ELF-1 (cell line): ENCODE results near the gene MOGAT3.
A peak's percentile ranks its signal among the peaks of the same experiment; 100 is the strongest.

Experiments
- DNase-seq: peaks from one replicate; pipeline ENCODE4 v3.0.0-alpha.2; 2016; ENCODE audit warnings: low read depth, low spot score

Gene MOGAT3

GRCh38 chr7:101200862-101201599 lies at the start of gene MOGAT3:
TSS of gene MOGAT3 (minus strand) at chr7:101201036. CDS start at chr7:101200854, 182 bp downstream.
- peak; percentile 30 for DNase-seq

DNA sequence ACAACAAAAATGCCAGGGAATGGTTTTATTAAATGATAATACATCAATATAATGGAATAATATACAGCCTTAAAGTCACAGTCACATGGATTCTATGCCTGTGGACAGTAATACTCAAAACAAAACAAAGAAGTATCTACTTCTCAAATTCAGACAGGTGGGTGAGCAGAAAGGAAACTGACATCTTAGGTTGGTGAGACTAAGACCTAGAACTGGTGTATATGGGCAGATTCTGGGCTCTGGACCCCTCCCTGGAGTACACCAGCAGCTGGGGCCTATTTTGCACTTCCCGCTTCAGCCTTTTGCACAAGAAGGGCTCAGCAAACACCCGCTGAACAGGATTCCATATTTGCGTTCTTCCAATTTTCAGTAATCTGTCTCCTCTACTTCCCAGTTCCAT lies 49.5 kb upstream of the MOGAT3 start:
- no peak for DNase-seq

DNA sequence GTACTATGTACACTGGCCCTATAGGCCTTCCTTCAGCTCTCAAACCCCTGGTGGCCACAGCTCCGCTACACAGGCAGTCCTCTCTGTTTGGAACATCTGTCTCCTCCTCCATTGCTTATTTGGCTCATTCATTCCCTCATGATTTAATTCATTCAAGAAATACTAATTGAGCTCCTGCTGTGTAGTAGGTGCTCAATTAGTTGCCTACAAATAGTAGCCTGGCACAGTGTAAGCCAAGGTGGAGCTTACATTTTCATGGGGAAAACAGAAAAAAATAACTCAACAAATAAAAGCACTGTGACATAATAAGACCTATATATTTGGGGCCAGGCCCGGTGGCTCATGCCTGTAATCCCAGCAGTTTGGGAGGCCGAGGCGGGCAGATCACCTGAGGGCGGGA lies 47.4 kb upstream of the MOGAT3 start:
- no peak for DNase-seq

GRCh38 chr7:101245147-101245668 lies 44.4 kb upstream of the MOGAT3 start:
- DNase-seq = no peak

- peak; percentile 98 for DNase-seq
Observed at GRCh38 chr7:101244375-101245146, 43.7 kb upstream of the MOGAT3 start, which contains the start of gene FIS1. TSS of gene FIS1 (minus strand) at chr7:101245081. CDS start at chr7:101245004, 77 bp downstream.

DNA sequence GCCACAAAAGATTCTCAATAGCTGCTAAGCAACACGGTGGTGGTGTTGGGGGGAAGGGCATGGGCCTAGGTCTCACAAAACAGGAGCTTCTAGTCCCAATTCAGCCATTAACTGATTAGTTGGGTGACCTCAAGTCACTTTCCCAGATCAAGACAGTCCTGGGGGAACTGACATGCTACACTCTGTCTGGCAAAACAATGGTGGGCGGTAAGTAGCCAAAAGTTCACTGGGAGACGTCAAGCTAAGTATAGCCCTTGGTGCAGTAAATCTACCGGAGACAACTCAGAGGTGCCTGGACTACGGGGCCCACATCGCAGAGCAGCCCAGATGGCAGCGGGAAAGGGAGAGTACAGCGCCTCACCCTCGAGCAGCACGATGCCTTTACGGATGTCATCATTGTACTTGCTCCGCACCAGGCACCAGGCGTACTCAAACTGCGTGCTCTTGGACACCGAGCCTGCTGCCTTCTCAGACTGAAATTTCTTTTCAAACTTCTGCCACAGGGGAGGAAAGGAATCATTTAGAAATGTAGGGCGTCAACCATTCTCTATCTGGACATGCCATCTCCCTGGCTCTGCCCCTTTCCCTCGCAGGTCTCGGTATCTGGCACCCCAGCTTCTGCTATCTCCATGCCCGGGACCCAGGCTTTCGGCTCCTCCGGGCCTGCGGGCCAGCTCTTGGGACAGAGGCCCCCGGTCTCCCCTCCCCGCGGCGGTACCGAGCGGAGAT lies 43.0 kb upstream of the MOGAT3 start:
- no peak for DNase-seq

DNA sequence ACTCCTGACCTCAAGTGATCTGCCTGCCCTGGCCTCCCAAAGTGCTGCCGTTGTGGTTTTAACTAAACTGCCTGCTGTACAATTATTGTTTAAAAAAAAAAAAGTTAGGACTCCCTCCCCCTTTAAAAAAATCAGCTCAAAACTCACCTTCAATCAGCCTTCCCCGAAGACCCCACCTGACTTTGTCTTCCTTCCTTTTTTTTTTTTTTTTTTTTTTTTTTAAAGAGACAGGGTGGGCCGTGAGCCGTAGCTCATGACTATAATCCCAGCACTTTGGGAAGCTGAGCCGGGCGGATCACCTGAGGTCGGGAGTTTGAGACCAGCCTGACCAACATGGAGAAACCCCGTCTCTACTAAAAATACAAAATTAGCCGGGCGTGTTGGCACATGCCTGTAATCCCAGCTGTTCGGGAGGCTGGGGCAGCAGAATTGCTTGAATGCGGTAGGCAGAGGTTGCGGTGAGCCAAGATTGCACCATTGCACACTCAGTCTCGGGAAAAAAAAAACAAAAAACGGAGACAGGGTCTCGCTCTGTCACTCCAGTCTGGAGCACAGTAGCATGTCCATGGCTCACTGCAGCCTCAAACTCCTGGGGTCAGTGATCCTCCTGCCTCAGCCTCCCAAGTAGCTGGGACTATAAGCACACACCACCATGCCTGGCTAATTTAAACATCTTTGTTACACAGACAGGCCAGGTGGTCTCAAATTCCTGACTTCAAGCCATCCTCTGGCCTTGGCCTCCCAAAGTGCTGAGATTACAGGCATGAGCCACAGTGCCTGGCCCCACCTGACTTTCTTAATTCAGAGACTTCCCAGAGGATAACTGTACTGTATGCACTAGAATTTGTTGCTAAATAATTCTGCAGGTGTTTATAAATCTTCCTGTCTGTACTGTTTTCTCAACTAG lies 40.9 kb upstream of the MOGAT3 start:
- DNase-seq = no peak

GRCh38 chr7:101241015-101241363 lies 40.2 kb upstream of the MOGAT3 start:
- no peak for DNase-seq

- DNase-seq = no peak
Observed at GRCh38 chr7:101240226-101241014, 39.6 kb upstream of the MOGAT3 start.

- no peak for DNase-seq
Observed at GRCh38 chr7:101239951-101240220, 39.0 kb upstream of the MOGAT3 start.

DNA sequence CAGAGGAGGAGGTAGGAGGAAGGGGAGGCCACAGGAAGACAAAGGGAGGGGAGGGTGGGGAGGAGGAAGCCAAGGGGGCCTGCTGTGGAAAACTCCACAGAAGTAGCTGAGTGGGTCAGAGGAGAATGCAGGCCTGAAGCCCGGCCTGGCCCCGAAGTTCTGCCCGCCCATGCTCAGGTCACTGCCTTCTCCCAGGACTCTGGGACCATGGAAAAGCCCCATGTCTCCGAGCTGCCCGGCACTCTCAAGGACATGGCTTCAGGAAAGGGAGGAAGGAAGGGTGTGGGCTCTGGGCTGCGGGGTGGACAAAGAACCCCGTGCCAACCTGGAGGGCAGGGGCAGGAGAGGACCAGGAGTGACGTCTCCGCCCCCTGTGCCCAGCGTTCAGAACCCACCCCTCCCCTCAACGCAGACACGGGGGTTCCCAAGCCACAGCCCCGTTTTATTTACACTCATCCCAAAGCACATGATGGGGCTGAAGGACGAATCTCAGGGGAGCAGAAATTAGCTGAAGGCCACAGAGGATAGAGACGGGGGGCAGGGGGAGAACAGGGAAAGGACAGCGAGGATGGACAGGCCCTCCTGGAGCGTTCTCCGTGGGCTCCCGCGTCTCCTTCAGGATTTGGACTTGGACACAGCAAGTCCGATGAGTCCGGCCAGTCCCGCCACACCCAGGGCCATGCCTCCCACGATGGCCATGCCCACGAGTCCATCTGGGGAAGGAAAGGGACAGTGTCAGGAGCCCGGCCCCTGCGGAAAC lies 38.5 kb upstream of the MOGAT3 start:
- no peak for DNase-seq

DNA sequence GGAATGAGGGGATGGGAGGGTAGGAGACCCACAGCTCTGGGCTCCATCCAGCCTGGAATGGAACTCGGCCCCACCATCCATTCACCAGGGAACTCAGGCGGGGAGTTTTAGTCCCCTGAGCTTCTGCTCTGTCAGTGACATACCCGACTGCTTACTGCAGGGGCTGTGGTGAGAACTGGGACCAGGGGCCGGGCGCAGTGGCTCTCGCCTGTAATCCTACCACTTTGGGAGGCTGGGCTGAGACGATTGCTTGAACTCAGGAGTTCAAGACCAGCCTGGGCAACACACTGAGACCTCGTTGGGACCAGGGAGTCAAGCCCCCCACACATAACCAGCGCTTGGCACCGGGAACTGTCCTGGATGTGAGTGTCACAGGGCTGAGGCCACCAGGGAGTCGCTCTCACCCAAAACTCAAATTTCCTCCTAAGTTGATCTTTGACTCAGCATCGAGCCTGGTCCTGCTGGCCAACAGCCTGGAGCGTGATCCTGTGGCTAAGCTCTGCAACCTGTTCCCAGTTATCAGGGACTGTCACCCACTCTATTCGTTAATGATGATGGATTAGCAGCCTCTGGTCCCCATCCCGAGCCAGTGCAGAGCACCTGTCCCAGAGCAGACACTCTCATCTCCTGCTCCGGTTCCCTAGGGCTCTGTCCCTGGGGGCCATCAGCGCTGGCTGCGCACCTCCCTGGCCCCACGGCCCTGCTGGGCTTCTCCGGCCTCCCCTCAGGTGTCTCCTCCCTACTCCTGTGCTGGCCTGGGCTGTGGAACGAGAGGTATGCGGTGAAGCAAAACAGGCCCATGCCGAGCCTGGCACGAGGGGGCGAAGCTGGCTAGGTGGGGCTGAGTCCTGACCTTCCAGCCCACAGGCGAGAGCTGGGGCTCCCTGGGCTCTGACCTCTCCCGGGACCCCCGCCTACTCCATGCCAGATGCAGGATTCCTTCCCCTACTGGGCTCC lies 37.7 kb upstream of the MOGAT3 start:
- DNase-seq = peak; percentile 89

GRCh38 chr7:101237206-101238067 lies 36.6 kb upstream of the MOGAT3 start, which contains the start of gene CLDN15:
TSS of gene CLDN15 (minus strand) at chr7:101237802. CDS start at chr7:101237581, 221 bp downstream.
- no peak for DNase-seq

GRCh38 chr7:101236292-101236835 lies 35.5 kb upstream of the MOGAT3 start:
- DNase-seq = no peak

DNA sequence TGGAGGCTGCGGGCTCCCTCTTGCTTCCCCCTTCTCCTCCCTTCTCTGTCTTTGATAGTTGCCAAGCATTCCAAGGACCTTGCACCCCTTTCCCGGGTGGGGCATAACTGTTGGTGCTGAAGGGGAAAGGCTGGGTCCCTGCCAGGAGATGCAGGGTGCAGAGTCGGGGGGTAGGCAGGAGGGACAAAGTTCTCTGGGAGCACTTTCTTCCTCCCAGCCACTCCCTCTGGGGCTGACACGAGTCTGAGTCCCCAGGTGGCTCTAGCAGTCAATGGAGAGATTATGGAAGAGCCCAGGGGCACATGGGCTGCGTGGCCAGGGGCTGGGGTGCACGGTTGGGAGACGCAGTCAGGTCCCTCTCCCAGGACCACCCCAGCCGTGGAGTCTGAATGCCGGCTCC lies 34.7 kb upstream of the MOGAT3 start:
- DNase-seq = no peak

DNA sequence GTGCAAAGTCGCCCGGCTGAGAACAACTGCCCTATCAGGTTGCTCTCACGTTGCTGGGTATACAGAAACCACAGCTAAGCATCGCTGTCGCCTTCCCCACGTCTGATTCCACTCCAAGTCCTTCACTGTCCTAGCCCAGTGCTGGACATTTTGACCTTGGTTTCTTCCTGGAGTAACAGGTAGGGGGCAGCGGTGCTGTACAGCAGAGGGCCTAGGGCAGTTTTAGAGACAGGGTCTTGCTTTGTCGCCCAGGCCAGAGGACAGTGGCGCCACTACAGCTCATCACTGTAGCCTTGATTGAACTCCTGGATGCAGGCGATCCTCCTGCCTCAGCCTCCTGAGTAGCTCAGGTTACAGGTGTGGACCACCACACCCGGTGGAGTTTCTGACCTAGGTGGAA lies 34.2 kb upstream of the MOGAT3 start:
- DNase-seq = peak; percentile 64

DNA sequence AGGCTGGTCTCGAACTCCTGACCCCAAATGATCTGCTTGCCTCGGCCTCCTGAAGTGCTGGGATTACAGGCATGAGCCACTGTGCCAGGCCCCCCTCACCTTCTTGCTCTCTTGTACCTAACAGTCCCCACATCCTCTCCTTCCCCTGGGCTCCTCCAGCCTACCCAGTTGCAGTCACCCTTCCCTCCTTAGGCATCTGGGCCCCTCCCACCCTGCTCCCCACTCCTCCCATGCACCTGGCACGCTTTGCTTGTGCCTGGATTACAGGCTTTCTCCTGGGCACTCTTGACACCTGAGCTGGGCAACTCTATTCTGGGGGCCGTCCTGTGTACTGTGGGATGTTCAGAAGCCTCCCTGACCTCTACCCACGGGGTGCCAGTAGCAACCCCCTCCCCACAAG lies 33.8 kb upstream of the MOGAT3 start:
- DNase-seq = no peak
